ENCODE results near the gene MS4A2.

DNA sequence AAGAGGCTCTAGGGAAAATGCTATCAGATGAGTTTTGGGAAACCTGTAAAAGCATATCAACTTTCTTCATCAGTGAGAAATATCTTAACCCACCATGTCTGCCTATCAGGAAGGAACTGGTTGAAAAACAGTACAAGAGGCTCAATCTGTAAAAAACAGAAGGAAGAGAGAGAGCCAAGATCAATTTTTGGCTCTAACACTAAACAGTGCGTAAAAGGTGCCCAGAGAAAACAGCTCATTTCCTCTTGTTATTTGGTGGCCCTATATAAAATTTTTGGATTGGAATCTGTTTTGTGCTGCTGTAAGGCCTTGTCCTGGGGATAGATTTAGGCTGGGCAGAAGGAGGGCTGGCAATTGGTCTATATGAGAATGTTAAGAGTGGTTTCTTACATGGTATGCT lies 12.1 kb downstream of the MS4A2 start:
- TF ChIP-seq, protein P1, sequence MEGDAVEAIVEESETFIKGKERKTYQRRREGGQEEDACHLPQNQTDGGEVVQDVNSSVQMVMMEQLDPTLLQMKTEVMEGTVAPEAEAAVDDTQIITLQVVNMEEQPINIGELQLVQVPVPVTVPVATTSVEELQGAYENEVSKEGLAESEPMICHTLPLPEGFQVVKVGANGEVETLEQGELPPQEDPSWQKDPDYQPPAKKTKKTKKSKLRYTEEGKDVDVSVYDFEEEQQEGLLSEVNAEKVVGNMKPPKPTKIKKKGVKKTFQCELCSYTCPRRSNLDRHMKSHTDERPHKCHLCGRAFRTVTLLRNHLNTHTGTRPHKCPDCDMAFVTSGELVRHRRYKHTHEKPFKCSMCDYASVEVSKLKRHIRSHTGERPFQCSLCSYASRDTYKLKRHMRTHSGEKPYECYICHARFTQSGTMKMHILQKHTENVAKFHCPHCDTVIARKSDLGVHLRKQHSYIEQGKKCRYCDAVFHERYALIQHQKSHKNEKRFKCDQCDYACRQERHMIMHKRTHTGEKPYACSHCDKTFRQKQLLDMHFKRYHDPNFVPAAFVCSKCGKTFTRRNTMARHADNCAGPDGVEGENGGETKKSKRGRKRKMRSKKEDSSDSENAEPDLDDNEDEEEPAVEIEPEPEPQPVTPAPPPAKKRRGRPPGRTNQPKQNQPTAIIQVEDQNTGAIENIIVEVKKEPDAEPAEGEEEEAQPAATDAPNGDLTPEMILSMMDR (conservative IDR thresholded peaks at IDR 0.05; ENCODE audit: low read length): no peak
- TF ChIP-seq EZH2phosphoT487 (IDR thresholded peaks at IDR 0.05; ENCODE audit: borderline replicate concordance, low read depth, low read length): no peak

Measured in OCI-LY7 (cell line).